H1 (cell line): ENCODE measurements around the gene IWS1. TPM values are rescaled to one million over a fixed set of nuclear protein-coding genes. Genes with fewer than 3 reads are reported as not detected.

Source experiments
- CTCF ChIA-PET: fragments of 300-600 bp; sonication (Branson Sonifier 250); formaldehyde crosslinking; loops from one replicate; lab custom pipeline; 2021; ENCODE audit not compliant: partially characterized antibody; lab: Charles Lee
- POLR2A ChIA-PET: fragments of 300-600 bp; sonication (Branson Sonifier 250); formaldehyde crosslinking; loops from one replicate; lab custom pipeline; 2021; ENCODE audit warnings: inconsistent platforms; ENCODE audit not compliant: partially characterized antibody; lab: Charles Lee
- DNase-seq, 2 experiments: peaks; one replicate each; pipeline versions ENCODE4 v3.0.0 to v3.0.0-alpha.2; 2010 to 2022; ENCODE audit warnings: low spot score in 2 of 2, low read depth in 1 of 2, mixed read lengths in 1 of 2
- FAIRE-seq: peaks from 2 replicates; lab custom pipeline; 2011; peaks lifted over from hg19 to GRCh38; lab: Jason Lieb, UNC
- H2AFZ ChIP-seq: 2 replicates; pipeline ENCODE4 v1.8.1; 2012; ENCODE audit warnings: low read length, inconsistent platforms
- H2AK5ac ChIP-seq: 2 replicates; pipeline ENCODE4 v1.6.1; 2013; ENCODE audit warnings: low read depth, low read length
- H2BK120ac ChIP-seq: replicated peaks from 2 replicates; pipeline ENCODE3; 2013; ENCODE audit warnings: low read depth, low read length, inconsistent platforms
- H2BK12ac ChIP-seq: 2 replicates; pipeline ENCODE4 v1.6.1; 2013; ENCODE audit warnings: low read depth, low read length
- H2BK15ac ChIP-seq: 2 replicates; pipeline ENCODE4 v1.6.1; 2013; ENCODE audit warnings: low read length
- H2BK20ac ChIP-seq: 2 replicates; pipeline ENCODE4 v1.6.1; 2013; ENCODE audit warnings: low read length
- H2BK5ac ChIP-seq: 2 replicates; pipeline ENCODE4 v1.6.1; 2013; ENCODE audit warnings: low read depth, low read length
- H3K14ac ChIP-seq: 2 replicates; pipeline ENCODE4 v1.6.1; 2013; ENCODE audit warnings: inconsistent platforms; ENCODE audit not compliant: insufficient read length
- H3K18ac ChIP-seq: 2 replicates; pipeline ENCODE4 v1.6.1; 2013; ENCODE audit warnings: low read length; ENCODE audit errors: extremely low read depth
- H3K23ac ChIP-seq: 2 replicates; pipeline ENCODE4 v1.6.1; 2013; ENCODE audit warnings: inconsistent platforms; ENCODE audit not compliant: insufficient read length
- H3K23me2 ChIP-seq: 2 replicates; pipeline ENCODE4 v1.6.1; 2013; ENCODE audit warnings: low read depth, low read length
- H3K27ac ChIP-seq: 2 replicates; pipeline ENCODE4 v1.6.1; 2011; ENCODE audit warnings: low read depth, low read length, inconsistent platforms
- H3K27me3 ChIP-seq, 4 experiments: replicated peaks in 1 of 4; 1 replicate in 1 of 4; 2 replicates in 3 of 4; pipeline versions ENCODE4 v1.6.1 to v1.8.1; 2011 to 2013; ENCODE audit warnings: low read length in 3 of 4, mild to moderate bottlenecking in 3 of 4, inconsistent platforms in 2 of 4, mixed read lengths in 2 of 4, moderate library complexity in 1 of 4; ENCODE audit not compliant: control insufficient read depth in 3 of 4, insufficient read depth in 3 of 4; ENCODE audit errors: extremely low read depth in 1 of 4
- H3K36me3 ChIP-seq, 4 experiments: 2 replicates each; pipeline versions ENCODE4 v1.6.1 to v1.8.1; 2011 to 2013; ENCODE audit warnings: mild to moderate bottlenecking in 4 of 4, low read length in 3 of 4, moderate library complexity in 2 of 4, control low read depth in 1 of 4, inconsistent platforms in 1 of 4; ENCODE audit not compliant: insufficient read depth in 4 of 4, control insufficient read depth in 2 of 4
- H3K4ac ChIP-seq: replicated peaks from 2 replicates; pipeline ENCODE3; 2013; ENCODE audit warnings: low read length, low read depth, mixed read lengths, inconsistent platforms; ENCODE audit not compliant: insufficient read length
- H3K4me1 ChIP-seq, 4 experiments: replicated peaks in 1 of 4; 1 replicate in 1 of 4; 2 replicates in 3 of 4; pipeline versions ENCODE4 v1.6.1 to v1.8.1; 2011 to 2013; ENCODE audit warnings: low read length in 3 of 4, inconsistent platforms in 2 of 4, mixed read lengths in 1 of 4; ENCODE audit not compliant: insufficient read depth in 4 of 4, control insufficient read depth in 3 of 4
- H3K4me2 ChIP-seq, 2 experiments: 2 replicates each; pipeline versions ENCODE4 v1.6.1 to v1.8.1; 2011 to 2013; ENCODE audit warnings: low read depth in 2 of 2, low read length in 2 of 2, control low read depth in 1 of 2, inconsistent platforms in 1 of 2, mild to moderate bottlenecking in 1 of 2; ENCODE audit not compliant: insufficient read depth in 1 of 2
- H3K4me3 ChIP-seq, 4 experiments: fragments of 200-600, 300-600 bp in 1 of 4; sonication (generic), shearing (Covaris generic), sonication (Bioruptor Twin) in 1 of 4; 2 replicates each; pipeline versions ENCODE4 v1.5.1 to v1.8.1; 2011 to 2016; ENCODE audit warnings: low read length in 4 of 4, low read depth in 3 of 4, control low read depth in 2 of 4, inconsistent platforms in 2 of 4, mild to moderate bottlenecking in 2 of 4, mixed read lengths in 1 of 4, moderate library complexity in 1 of 4; ENCODE audit not compliant: insufficient read depth in 2 of 4; ENCODE audit errors: extremely low read depth in 1 of 4
- H3K56ac ChIP-seq: replicated peaks from 2 replicates; pipeline ENCODE3; 2013; ENCODE audit warnings: low read depth, mild to moderate bottlenecking, mixed read lengths, low read length, inconsistent platforms; ENCODE audit not compliant: insufficient read length
- H3K79me1 ChIP-seq: 2 replicates; pipeline ENCODE4 v1.6.1; 2013; ENCODE audit warnings: low read depth, low read length, control low read depth
- H3K79me2 ChIP-seq, 2 experiments: 2 replicates each; pipeline versions ENCODE4 v1.6.1 to v1.8.1; 2012 to 2013; ENCODE audit warnings: low read length in 2 of 2, mild to moderate bottlenecking in 2 of 2, inconsistent platforms in 1 of 2; ENCODE audit not compliant: insufficient read depth in 2 of 2, control insufficient read depth in 1 of 2
- H3K9ac ChIP-seq, 4 experiments: replicated peaks in 1 of 4; 1 replicate in 1 of 4; 2 replicates in 3 of 4; pipeline versions ENCODE4 v1.6.1 to v1.8.1; 2011 to 2013; ENCODE audit warnings: low read depth in 3 of 4, low read length in 3 of 4, control low read depth in 2 of 4, mild to moderate bottlenecking in 2 of 4, moderate library complexity in 2 of 4, inconsistent platforms in 1 of 4; ENCODE audit errors: extremely low read depth in 1 of 4
- H3K9me3 ChIP-seq, 2 experiments: 2 replicates each; pipeline versions ENCODE4 v1.6.1 to v1.8.1; 2012 to 2013; ENCODE audit warnings: mild to moderate bottlenecking in 2 of 2, moderate library complexity in 2 of 2, control low read depth in 1 of 2, inconsistent platforms in 1 of 2, low read depth in 1 of 2, low read length in 1 of 2, mixed read lengths in 1 of 2; ENCODE audit not compliant: insufficient read depth in 2 of 2
- H4K20me1 ChIP-seq, 2 experiments: replicated peaks in 1 of 2; 2 replicates each; pipeline versions ENCODE3 to v1.8.1; 2011 to 2013; ENCODE audit warnings: inconsistent platforms in 2 of 2, low read length in 2 of 2, mild to moderate bottlenecking in 1 of 2; ENCODE audit not compliant: insufficient read depth in 2 of 2, control insufficient read depth in 1 of 2
- H4K5ac ChIP-seq: 2 replicates; pipeline ENCODE4 v1.6.1; 2013; ENCODE audit warnings: low read length, low read depth, mixed read lengths, inconsistent platforms; ENCODE audit not compliant: insufficient read length
- H4K8ac ChIP-seq: 2 replicates; pipeline ENCODE4 v1.8.0; 2013; ENCODE audit warnings: mild to moderate bottlenecking, moderate library complexity, low read length, inconsistent platforms; ENCODE audit not compliant: insufficient read depth; ENCODE audit errors: extremely low read depth
- H4K91ac ChIP-seq: replicated peaks from 2 replicates; pipeline ENCODE3; 2013; ENCODE audit warnings: low read length, mixed read lengths, inconsistent platforms; ENCODE audit not compliant: insufficient read length
- ATF2 ChIP-seq: IDR thresholded peaks from 2 replicates; pipeline ENCODE4 v1.6.1; 2012; ENCODE audit warnings: low read length, inconsistent platforms
- CEBPB ChIP-seq: IDR thresholded peaks from 2 replicates; pipeline ENCODE4 v1.6.1; 2012; ENCODE audit warnings: low read depth, low read length
- CREB1 ChIP-seq: IDR thresholded peaks from 2 replicates; pipeline ENCODE4 v1.6.1; 2012; ENCODE audit warnings: inconsistent platforms
- HDAC6 ChIP-seq: IDR thresholded peaks from one replicate; pipeline ENCODE4 v1.7.1; 2012; ENCODE audit warnings: low read depth, mild to moderate bottlenecking, inconsistent platforms, low read length, moderate library complexity
- KDM4A ChIP-seq: IDR thresholded peaks from one replicate; pipeline ENCODE4 v1.7.1; 2012; ENCODE audit warnings: low read depth, mild to moderate bottlenecking, moderate library complexity, low read length, inconsistent platforms; ENCODE audit not compliant: severe bottlenecking
- RAD21 ChIP-seq, 2 experiments: IDR thresholded peaks in 1 of 2; conservative IDR thresholded peaks in 1 of 2; 2 replicates each; pipeline ENCODE4 v1.6.1; 2011; ENCODE audit warnings: low read depth in 2 of 2, low read length in 2 of 2, improper control_type of control experiment in 1 of 2, inconsistent platforms in 1 of 2, mild to moderate bottlenecking in 1 of 2, moderate library complexity in 1 of 2
- RFX5 ChIP-seq: IDR thresholded peaks from 2 replicates; pipeline ENCODE4 v1.6.1; 2011; ENCODE audit warnings: low read depth, low read length, improper control_type of control experiment, borderline replicate concordance
- TAF7 ChIP-seq: optimal IDR thresholded peaks from 2 replicates; pipeline ENCODE3; 2011; ENCODE audit warnings: low read depth, mild to moderate bottlenecking, inconsistent platforms, low read length, moderate library complexity, borderline replicate concordance
- USF2 ChIP-seq: IDR thresholded peaks from 2 replicates; pipeline ENCODE4 v1.6.1; 2011; ENCODE audit warnings: low read length, improper control_type of control experiment
- WGBS, 2 experiments: shearing (Covaris generic) in 1 of 2; methylation state at CpG; one replicate each; pipeline versions ENCODE4 v1.1.6 to v1.1.7; 2013 to 2015; ENCODE audit warnings: low lambda C conversion rate in 2 of 2, mixed read lengths in 2 of 2, inconsistent platforms in 1 of 2, low coverage in 1 of 2, missing lambda C conversion rate in 1 of 2; ENCODE audit not compliant: insufficient replicate concordance in 2 of 2, insufficient coverage in 1 of 2, insufficient read length in 1 of 2; ENCODE audit errors: extremely low coverage in 1 of 2, missing lambda C conversion rate in 1 of 2; 5-methylcytosine and 5-hydroxymethylcytosine counted together
- polyA plus RNA-seq, 7 experiments: library from polyadenylated mRNA; depleted of rRNA in 3 of 7; stranded (reverse) in 5 of 7; unstranded in 2 of 7; fragments of >200 nt in 5 of 7; fragments of 200-250 nt in 2 of 7; gene quantifications; 1 replicate in 5 of 7; 2 replicates in 1 of 7; 4 replicates in 1 of 7; pipeline versions ENCODE4 v1.2.1 to v1.2.3, GENCODE V29; 2011 to 2013; ENCODE audit warnings: missing spikeins in 2 of 7, mixed read lengths in 2 of 7
- total RNA-seq: library from RNA; stranded (reverse); fragmentation: NEBNext Ultra II Directional; extraction: Animal tissue kit (Norgen Biotek cat#: 25700); gene quantifications from 2 replicates; pipeline ENCODE4 v1.2.1, GENCODE V29; 2021

Gene IWS1
- total and polyA plus RNA-seq, 2 of the 8 experiments (the other 6 are each of a cell fraction or from before 2014, with no cell fraction given): 18.4 to 64.8 TPM

- no peak overlapping the region for H3K27ac ChIP-seq
- no peak overlapping the region for H3K18ac ChIP-seq
- H2BK120ac ChIP-seq: no peak overlapping the region
- H2BK15ac ChIP-seq: no peak overlapping the region
- H3K4me1 ChIP-seq: no peaks in the 10 kb centered on the region
- ChIA-PET POLR2A (interaction anchor here (2.2 kb wide), 1 partner anchor 10 kb away, joined by 7 read pairs; the partner anchor contains the start of gene IWS1), CTCF (interaction anchor here (1.2 to 1.7 kb wide), 3 partner anchors 8 to 55 kb away, joined by 3 to 5 read pairs (median 5); no protein-coding TSS in a partner anchor)
- no peak overlapping the region for H4K5ac ChIP-seq
- 95% methylated on average over 7 of the region's 7 CpGs; no CpG with 5 or more reads in 1 of the 2 experiments for WGBS, 2 experiments
- H3K79me2 ChIP-seq: no peaks in the 10 kb centered on the region
- no peaks in the 10 kb centered on the region for H3K36me3 ChIP-seq
- FAIRE-seq (no peak), DNase-seq (no peak)
- H3K27me3 ChIP-seq: no peaks in the 10 kb centered on the region; a peak in 2 of 7 replicates
- H3K9ac ChIP-seq: no peak overlapping the region
- no peaks in the 10 kb centered on the region for H3K79me1 ChIP-seq
- no peak overlapping the region for H2BK12ac ChIP-seq
- H3K14ac ChIP-seq: no peak overlapping the region
- H3K4me2 ChIP-seq: no peak overlapping the region
- H2AFZ ChIP-seq: no peak overlapping the region
- no peak overlapping the region for H2BK5ac ChIP-seq
- H4K8ac ChIP-seq: no peak overlapping the region
- no peak overlapping the region for H3K56ac ChIP-seq
- no peaks in the 10 kb centered on the region for H4K20me1 ChIP-seq
- no peak overlapping the region for H3K23ac ChIP-seq
- H3K4ac ChIP-seq: no peak overlapping the region
- H3K23me2 ChIP-seq: no peaks in the 10 kb centered on the region
- H2AK5ac ChIP-seq: no peak overlapping the region
- no peak overlapping the region for H4K91ac ChIP-seq
- H2BK20ac ChIP-seq: no peak overlapping the region
- H3K4me3 ChIP-seq: no peak overlapping the region
- no peaks in the 10 kb centered on the region for H3K9me3 ChIP-seq
- TF ChIP-seq HDAC6 (no peak), RAD21 (IDR thresholded peaks at IDR 0.05 in 1 of 2, conservative IDR thresholded peaks at IDR 0.05 in 1 of 2; ENCODE audit: low read depth in 2 of 2, low read length in 2 of 2) (no peak), CREB1 (no peak), USF2 (no peak), TAF7 (no peak), RFX5 (no peak), ATF2 (no peak), KDM4A (no peak), CEBPB (no peak)
These were observed 10.6 kb upstream of the IWS1 start for GRCh38 chr2:127536707-127537541.
